ENCODE data around the gene OR2A5.
"Not testable (repeated sequence)": the region's sequence is repeated elsewhere in the genome, so short reads cannot be mapped to it uniquely, and the experiment has no call there.

- TF ChIP-seq CTCF, POLR2A, EP300 (IDR thresholded peaks at IDR 0.05): not testable (repeated sequence)
These were observed 38.7 kb upstream of the OR2A5 start for GRCh38 chr7:144010061-144010460.

Measured in tibial nerve (tissue), 4 donors.